Mammary epithelial cell (primary cell): Measurements from ENCODE around the gene MRPL43.

ENCODE experiments used
- EZH2 ChIP-seq: IDR thresholded peaks from 2 replicates; pipeline ENCODE4 v1.6.1; 2012; ENCODE audit warnings: low read length, inconsistent platforms, borderline replicate concordance
- TF ChIP-seq, protein P1 (sequence below), 2 donors: IDR thresholded peaks in 1 of 2; conservative IDR thresholded peaks in 1 of 2; 2 replicates each; pipeline ENCODE4 v1.5.1; 2011 to 2012; ENCODE audit warnings: inconsistent platforms in 2 of 2, low read length in 2 of 2, mild to moderate bottlenecking in 2 of 2, control low read depth in 1 of 2, low read depth in 1 of 2; ENCODE audit not compliant: insufficient read depth in 1 of 2; ENCODE audit errors: extremely low read depth in 1 of 2

DNA sequence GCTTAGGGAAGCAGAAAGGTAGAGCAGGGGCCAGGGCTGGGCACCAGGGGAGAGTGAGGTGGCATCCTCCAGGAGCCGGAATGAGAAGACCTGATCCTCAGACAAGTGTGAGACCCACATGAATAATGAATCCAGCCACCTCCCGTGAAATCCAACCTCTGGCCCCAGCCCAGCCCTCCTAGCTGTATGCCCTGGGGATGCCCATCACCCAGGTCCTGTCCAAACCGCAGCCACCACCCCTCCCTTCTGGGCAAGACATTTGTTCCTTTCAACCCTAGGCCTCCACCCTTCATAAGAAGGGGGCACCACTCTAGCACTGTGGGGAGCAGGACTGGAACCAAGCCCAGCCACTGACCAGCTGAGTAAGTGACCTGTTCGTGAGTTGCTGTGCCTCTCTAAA lies 33.9 kb upstream of the MRPL43 start:
- TF ChIP-seq EZH2: no peak
- TF ChIP-seq, protein P1, sequence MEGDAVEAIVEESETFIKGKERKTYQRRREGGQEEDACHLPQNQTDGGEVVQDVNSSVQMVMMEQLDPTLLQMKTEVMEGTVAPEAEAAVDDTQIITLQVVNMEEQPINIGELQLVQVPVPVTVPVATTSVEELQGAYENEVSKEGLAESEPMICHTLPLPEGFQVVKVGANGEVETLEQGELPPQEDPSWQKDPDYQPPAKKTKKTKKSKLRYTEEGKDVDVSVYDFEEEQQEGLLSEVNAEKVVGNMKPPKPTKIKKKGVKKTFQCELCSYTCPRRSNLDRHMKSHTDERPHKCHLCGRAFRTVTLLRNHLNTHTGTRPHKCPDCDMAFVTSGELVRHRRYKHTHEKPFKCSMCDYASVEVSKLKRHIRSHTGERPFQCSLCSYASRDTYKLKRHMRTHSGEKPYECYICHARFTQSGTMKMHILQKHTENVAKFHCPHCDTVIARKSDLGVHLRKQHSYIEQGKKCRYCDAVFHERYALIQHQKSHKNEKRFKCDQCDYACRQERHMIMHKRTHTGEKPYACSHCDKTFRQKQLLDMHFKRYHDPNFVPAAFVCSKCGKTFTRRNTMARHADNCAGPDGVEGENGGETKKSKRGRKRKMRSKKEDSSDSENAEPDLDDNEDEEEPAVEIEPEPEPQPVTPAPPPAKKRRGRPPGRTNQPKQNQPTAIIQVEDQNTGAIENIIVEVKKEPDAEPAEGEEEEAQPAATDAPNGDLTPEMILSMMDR (conservative IDR thresholded peaks at IDR 0.05 in 1 of 2, IDR thresholded peaks at IDR 0.05 in 1 of 2; ENCODE audit: extremely low read depth in 1 of 2, insufficient read depth in 1 of 2, low read depth in 1 of 2, low read length in 2 of 2): no peak
